RWPE1 (cell line): ENCODE measurements around the gene CCL23.
"Not testable (repeated sequence)": the region's sequence is repeated elsewhere in the genome, so short reads cannot be mapped to it uniquely, and the experiment has no call there.

Experiments used
- CTCF ChIA-PET: fragments of 350-600 bp; sonication (Branson Sonifier 250); formaldehyde crosslinking; extraction: SDS; loops from one replicate; lab custom pipeline; 2021; lab: Yijun Ruan, JAX
- POLR2A ChIA-PET: fragments of 400-600 bp; formaldehyde crosslinking; extraction: SDS; loops from one replicate; lab custom pipeline; 2020; ENCODE audit warnings: antibody characterized with exemption; ENCODE audit not compliant: low non-redundant PET; lab: Yijun Ruan, JAX
- DNase-seq: peaks from one replicate; pipeline ENCODE4 v3.0.0; 2012; ENCODE audit warnings: low spot score
- H3K27ac ChIP-seq: fragments of 450-650 bp; 2 replicates; pipeline ENCODE4 v1.5.1; 2017
- TF ChIP-seq, protein P1 (sequence below): fragments of 450-650 bp; conservative IDR thresholded peaks from 2 replicates; pipeline ENCODE4 v1.5.1; 2017; ENCODE audit warnings: low read depth, mild to moderate bottlenecking

CCL23 gene

DNA sequence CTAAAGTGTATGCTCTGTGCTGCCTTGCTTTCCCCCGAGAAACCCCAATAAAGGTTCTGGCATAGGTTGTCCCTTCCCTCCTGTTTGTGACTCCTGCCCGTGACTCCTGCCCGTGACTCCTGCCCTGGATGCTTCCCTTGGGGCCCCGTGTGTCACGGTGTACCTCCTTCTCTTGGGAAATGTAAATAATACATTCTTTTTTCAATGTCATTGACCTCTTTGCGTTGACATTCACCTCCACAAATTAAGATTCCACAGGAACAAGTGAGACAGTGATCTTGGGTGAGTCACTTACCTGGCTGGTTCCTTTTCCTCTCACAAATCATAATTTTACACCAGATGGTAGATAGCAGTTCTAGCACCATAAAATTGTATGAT is 17.1 kb downstream of the CCL23 start:
- TF ChIP-seq, protein P1, sequence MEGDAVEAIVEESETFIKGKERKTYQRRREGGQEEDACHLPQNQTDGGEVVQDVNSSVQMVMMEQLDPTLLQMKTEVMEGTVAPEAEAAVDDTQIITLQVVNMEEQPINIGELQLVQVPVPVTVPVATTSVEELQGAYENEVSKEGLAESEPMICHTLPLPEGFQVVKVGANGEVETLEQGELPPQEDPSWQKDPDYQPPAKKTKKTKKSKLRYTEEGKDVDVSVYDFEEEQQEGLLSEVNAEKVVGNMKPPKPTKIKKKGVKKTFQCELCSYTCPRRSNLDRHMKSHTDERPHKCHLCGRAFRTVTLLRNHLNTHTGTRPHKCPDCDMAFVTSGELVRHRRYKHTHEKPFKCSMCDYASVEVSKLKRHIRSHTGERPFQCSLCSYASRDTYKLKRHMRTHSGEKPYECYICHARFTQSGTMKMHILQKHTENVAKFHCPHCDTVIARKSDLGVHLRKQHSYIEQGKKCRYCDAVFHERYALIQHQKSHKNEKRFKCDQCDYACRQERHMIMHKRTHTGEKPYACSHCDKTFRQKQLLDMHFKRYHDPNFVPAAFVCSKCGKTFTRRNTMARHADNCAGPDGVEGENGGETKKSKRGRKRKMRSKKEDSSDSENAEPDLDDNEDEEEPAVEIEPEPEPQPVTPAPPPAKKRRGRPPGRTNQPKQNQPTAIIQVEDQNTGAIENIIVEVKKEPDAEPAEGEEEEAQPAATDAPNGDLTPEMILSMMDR: no peak
- ChIA-PET POLR2A (no interaction called here), CTCF (interaction anchor here (0.6 kb wide), 1 partner anchor 1158 kb away, joined by 5 read pairs; no protein-coding TSS in a partner anchor)

DNA sequence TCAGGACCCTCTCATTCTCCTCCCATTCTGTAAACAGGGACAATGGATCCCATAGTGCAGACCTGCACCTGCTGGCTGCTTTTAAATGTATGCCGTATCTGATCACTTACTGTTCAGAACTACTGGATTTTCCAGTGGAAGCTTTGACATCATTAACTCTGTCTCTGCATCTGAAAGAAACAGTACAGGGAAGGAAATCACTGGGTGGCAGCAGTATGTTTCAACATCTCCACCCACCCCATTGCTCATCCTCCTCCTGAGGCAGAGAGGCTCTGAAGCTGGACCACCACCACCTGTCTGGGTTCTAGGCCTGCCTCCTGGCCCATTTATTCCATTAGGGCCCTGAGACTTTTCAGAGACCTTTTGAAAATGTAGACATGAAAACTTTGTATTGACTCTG is 19.0 kb downstream of the CCL23 start:
- TF ChIP-seq, protein P1: no peak
- POLR2A ChIA-PET: no interaction called here
- H3K27ac ChIP-seq: no peak overlapping the region
- no peak for DNase-seq
- CTCF ChIA-PET: no interaction called here

More for the DNA sequence above, 17.1 kb downstream of the CCL23 start:
- no peak overlapping the region for H3K27ac ChIP-seq
- DNase-seq: no peak

DNA sequence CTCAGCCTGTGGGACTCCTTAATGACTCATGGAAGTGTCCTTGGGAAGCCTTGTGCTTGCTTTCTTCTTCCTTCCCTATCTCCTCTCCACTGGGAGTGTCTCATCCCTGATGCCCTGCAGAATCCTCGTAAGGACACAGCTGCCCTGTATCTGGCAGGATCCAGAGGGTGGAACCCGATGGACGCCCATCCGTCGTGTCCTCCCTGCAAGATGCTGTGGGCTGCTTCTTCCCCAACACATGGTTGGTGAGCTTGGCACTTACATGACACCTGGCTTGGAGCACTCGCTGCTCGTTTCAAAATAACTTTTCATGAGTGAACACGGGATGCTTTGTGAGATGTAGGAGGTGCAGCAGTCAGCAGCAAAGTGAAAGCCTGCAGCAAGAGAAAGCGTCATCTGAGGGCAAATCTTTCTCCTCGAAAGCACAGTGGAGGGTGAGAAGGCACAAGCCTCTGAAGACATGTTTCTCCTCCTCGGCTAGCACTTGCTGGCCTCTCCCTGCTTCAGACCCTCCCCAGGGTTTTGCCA is 19.7 kb downstream of the CCL23 start:
- POLR2A ChIA-PET: no interaction called here
- TF ChIP-seq, protein P1: no peak
- no peak overlapping the region for H3K27ac ChIP-seq
- CTCF ChIA-PET: no interaction called here
- no peak for DNase-seq

DNA sequence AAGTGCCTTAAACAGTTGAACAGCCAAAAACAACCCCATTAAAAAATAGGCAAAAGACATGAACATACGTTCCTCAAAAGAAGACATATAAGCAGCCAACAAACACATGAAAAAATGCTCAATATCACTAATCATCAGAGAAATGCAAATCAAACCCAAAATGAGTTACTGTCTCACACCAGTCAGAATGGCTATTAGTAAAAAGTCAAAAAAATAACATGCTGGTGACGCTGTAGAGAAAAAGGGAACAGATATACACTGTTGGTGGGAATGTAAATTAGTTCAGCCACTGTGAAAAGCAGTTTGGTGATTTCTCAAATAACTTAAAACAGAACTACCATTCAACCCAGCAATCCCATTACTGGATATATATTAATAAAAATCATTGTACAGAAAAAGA is 22.4 kb downstream of the CCL23 start:
- DNase-seq, H3K27ac ChIP-seq, CTCF ChIA-PET, POLR2A ChIA-PET: not testable (repeated sequence)

DNA sequence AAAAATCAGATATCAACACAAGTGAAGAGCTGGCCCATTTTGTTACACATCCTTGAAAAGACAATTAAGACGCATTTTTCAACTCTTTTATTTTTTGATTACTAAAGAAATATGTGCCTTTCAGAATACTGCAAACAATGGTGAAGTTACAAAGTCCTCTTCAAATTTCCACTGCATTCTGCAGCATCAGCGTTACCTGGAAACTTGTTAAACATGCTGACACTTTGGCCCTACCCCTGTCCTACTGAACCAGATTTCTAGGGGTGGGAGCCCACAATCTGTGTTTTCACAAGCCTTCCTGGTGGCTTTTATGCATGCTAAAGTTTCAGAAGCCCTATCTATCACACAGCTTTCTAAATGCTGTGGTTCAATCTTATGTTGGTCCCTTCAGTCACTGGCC is 26.7 kb downstream of the CCL23 start:
- no peak for DNase-seq
- ChIA-PET POLR2A (no interaction called here), CTCF (no interaction called here)
- H3K27ac ChIP-seq: no peak overlapping the region
- TF ChIP-seq, protein P1: no peak

DNA sequence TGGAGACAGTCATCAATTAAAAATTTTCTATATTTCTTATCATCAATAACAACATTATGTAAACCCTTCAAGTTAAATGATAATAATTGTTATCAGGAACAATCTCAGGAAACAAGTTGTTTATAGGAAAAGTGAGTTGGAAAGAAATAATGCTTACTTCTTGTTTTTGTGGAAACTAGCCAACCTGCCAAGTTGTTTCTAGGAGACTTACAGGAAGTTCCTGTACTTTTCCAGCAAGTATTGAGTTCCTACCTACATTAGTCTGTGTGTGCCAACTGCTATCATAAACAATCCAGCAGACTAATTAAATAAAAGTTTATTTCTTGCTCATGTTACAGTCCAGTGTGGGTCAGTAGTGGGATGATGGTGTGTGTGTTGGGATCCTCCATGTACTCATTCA is 29.6 kb downstream of the CCL23 start:
- DNase-seq: no peak
- H3K27ac ChIP-seq: no peak overlapping the region
- TF ChIP-seq, protein P1: no peak
- ChIA-PET CTCF (no interaction called here), POLR2A (no interaction called here)

DNA sequence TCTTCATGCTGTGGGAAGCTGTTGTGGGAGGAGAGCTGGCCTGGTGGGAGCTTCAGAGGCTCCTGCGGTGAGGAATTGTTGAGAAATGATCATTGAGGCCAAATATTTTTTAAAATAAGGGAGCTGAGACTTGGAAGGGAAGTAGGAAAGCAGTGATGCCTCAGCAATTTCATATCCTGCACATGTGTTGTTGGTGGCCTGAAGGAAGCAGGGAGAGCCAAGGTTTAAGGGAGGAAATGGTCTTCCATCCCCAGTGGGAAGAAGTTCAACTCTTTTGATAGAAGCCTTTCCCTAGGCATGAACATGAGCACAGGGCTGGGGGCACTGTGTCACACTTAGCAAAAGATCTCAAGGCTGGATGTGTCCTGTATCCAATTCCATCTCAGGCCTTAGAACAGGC is 31.1 kb downstream of the CCL23 start, which contains the start of gene CCL14:
TSS of gene CCL14 (minus strand) at position 87 of the 400 bp plus-strand sequence. CDS start at position 7, 80 bp downstream.
- DNase-seq: no peak
- TF ChIP-seq, protein P1: no peak
- ChIA-PET POLR2A (no interaction called here), CTCF (no interaction called here)
- H3K27ac ChIP-seq: no peak within 1 kb of the TSS
